ENCODE results near the gene COL6A2.

The COL6A2 gene

GRCh38 chr21:46148106-46148505 is 50.2 kb downstream of the COL6A2 start:
- TF ChIP-seq, protein P1, sequence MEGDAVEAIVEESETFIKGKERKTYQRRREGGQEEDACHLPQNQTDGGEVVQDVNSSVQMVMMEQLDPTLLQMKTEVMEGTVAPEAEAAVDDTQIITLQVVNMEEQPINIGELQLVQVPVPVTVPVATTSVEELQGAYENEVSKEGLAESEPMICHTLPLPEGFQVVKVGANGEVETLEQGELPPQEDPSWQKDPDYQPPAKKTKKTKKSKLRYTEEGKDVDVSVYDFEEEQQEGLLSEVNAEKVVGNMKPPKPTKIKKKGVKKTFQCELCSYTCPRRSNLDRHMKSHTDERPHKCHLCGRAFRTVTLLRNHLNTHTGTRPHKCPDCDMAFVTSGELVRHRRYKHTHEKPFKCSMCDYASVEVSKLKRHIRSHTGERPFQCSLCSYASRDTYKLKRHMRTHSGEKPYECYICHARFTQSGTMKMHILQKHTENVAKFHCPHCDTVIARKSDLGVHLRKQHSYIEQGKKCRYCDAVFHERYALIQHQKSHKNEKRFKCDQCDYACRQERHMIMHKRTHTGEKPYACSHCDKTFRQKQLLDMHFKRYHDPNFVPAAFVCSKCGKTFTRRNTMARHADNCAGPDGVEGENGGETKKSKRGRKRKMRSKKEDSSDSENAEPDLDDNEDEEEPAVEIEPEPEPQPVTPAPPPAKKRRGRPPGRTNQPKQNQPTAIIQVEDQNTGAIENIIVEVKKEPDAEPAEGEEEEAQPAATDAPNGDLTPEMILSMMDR (conservative IDR thresholded peaks at IDR 0.05; ENCODE audit: low read depth, low read length) = no peak
- no peak overlapping the region for H3K4me3 ChIP-seq (ENCODE audit: low read depth, low read length)
- DNase-seq (ENCODE audit: low read depth) = no peak

DNA sequence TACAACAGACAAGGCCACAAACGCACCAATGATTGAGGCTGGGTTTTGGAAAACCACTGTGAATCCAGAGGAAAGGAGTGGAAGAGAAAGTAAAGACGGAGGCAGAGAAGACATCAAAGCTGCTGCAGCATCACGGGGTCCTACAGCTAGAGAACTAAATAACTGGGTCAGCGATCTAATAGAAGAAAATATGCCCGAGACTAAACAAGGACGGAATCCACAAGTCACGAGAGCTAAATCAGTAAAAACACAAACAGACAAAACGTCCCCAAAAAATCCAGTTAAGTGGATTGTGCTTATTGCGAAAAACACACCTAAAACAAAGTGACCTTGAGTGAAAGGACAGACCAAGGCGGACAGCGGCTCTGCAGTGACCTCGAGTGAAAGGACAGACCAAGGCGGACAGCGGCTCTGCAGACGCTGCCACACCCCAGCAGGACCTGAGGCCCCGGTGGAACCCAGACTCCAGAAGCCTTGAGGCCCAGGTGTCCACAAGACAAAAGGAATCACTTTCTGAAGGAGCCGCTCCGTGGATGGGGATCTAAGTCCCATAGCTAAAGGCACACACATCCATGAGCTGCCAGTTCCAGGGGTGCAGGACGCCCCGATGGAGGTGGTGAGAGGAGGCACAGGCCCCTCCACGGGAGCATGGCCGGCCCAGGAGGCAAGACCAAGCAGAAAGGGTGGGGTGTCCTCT is 51.4 kb downstream of the COL6A2 start:
- DNase-seq (ENCODE audit: low read depth) = no peak
- no peak overlapping the region for H3K4me3 ChIP-seq (ENCODE audit: low read depth, low read length)
- TF ChIP-seq, protein P1 (conservative IDR thresholded peaks at IDR 0.05; ENCODE audit: low read depth, low read length) = no peak

GRCh38 chr21:46150073-46150472 is 52.2 kb downstream of the COL6A2 start:
- H3K4me3 ChIP-seq (ENCODE audit: low read depth, low read length) = no peak overlapping the region
- no peak for DNase-seq (ENCODE audit: low read depth)
- TF ChIP-seq, protein P1 (conservative IDR thresholded peaks at IDR 0.05; ENCODE audit: low read depth, low read length) = no peak

DNA sequence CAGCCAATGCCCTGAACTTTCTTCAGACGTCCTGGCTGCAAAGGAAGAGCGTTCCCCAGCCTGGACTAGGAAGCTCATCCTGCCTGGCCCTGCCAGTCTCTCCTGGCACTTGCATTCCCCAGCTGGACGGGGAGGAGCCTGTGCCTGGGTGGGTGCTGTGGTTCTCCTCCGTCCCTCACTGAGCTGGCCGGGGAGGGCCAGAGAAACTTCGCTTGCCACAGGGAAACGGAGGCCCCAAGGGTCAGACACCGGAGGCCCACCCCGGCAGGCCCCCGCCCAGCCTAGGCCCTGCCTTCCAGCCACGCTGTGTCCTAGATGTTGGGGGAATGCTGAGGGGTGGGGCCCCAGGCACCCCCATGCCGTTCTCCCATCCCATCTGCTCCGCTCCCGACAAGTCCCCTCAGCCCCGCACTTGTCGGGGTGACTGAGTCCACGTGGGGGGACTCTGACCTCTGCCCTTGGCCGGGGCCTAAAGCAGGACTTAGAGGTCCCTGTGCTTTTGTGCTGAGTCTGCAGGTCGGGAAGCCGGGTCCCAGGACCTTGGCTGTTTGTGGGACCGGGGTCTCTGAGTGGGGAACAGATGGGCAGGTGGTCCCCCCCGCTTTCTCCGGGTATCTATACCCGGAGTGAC is 52.7 kb downstream of the COL6A2 start:
- TF ChIP-seq, protein P1 (conservative IDR thresholded peaks at IDR 0.05; ENCODE audit: low read depth, low read length) = no peak
- DNase-seq (ENCODE audit: low read depth) = no peak
- H3K4me3 ChIP-seq (ENCODE audit: low read depth, low read length) = no peak overlapping the region

DNA sequence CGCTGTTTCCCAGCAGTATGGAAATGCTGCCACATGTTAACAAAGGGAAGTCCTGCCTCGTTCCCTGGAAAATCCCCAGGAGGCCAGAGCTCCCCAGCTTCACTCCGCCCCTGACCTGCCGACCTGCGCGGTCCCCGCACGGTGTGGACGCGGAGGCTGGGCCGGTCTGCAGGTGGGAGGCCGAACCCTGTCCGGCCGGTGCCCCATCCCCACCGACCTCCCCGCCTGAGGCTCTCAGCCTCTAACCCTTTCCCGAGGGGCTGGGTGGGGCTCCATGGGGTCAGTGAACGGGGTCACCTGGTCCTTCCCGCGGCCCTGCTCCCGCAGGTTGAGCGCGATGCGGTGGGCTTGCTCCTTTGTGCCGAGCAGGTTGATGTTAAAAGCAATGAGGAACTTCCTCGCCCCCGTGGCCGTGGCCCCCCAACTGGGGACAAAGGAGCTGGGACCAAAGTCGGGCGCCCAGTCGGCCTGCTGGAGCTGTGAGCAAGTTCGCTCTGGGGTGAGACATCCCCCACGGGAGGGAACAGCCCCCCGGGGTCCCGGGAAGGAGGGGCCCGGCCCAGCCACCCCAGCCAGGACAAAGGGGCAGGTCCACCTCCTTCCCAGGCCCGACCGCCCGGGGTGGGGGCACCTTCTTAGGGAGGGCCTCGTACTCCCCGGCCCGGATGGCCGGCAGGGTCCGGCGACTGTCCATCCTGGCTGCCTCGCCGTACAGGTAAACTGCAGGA is 53.5 kb downstream of the COL6A2 start:
- H3K4me3 ChIP-seq (ENCODE audit: low read depth, low read length) = no peak overlapping the region
- TF ChIP-seq, protein P1 (conservative IDR thresholded peaks at IDR 0.05; ENCODE audit: low read depth, low read length) = no peak
- no peak for DNase-seq (ENCODE audit: low read depth)

- no peak overlapping the region for H3K4me3 ChIP-seq (ENCODE audit: low read depth, low read length)
- TF ChIP-seq, protein P1 (conservative IDR thresholded peaks at IDR 0.05; ENCODE audit: low read depth, low read length) = no peak
- no peak for DNase-seq (ENCODE audit: low read depth)
Measured at GRCh38 chr21:46151989-46152926, 54.3 kb downstream of the COL6A2 start.
